ENCODE measurements around the gene PCCA.

PCCA gene

GRCh38 chr13:100517135-100517534 lies 428.2 kb downstream of the PCCA start:
- no peak overlapping the region for H3K4me3 ChIP-seq (ENCODE audit: low read depth in 1 of 2, low read length in 2 of 2)
- H3K4me2 ChIP-seq (ENCODE audit: insufficient read depth, low read length): no peak overlapping the region
- no peaks in the 10 kb centered on the region for H3K9me3 ChIP-seq (ENCODE audit: insufficient read depth, low read length, severe bottlenecking)
- no peak for TF ChIP-seq EZH2 (IDR thresholded peaks at IDR 0.05; ENCODE audit: borderline replicate concordance, low read depth, low read length, severe bottlenecking)
- TF ChIP-seq CTCF (IDR thresholded peaks at IDR 0.05; ENCODE audit: borderline replicate concordance, extremely low read depth, low read length, poor library complexity, severe bottlenecking): no peak
- H3K36me3 ChIP-seq (ENCODE audit: insufficient read depth, low read length): no peaks in the 10 kb centered on the region
- H3K27me3 ChIP-seq (ENCODE audit: insufficient read depth, low read length, poor library complexity): no peaks in the 10 kb centered on the region
- no peaks in the 10 kb centered on the region for H4K20me1 ChIP-seq (ENCODE audit: insufficient read depth, low read length)
- DNase-seq: no peak
- H3K79me2 ChIP-seq (ENCODE audit: insufficient read depth, low read length): no peaks in the 10 kb centered on the region
- no peak overlapping the region for H3K27ac ChIP-seq (ENCODE audit: low read length)
- no peak for ATAC-seq (ENCODE audit: insufficient read depth, low read depth)
- H3K4me1 ChIP-seq (ENCODE audit: insufficient read depth, low read length): no peaks in the 10 kb centered on the region
- no peak overlapping the region for H3K9ac ChIP-seq (ENCODE audit: low read depth, low read length)
- no peak overlapping the region for H2AFZ ChIP-seq (ENCODE audit: low read depth, low read length)

DNA sequence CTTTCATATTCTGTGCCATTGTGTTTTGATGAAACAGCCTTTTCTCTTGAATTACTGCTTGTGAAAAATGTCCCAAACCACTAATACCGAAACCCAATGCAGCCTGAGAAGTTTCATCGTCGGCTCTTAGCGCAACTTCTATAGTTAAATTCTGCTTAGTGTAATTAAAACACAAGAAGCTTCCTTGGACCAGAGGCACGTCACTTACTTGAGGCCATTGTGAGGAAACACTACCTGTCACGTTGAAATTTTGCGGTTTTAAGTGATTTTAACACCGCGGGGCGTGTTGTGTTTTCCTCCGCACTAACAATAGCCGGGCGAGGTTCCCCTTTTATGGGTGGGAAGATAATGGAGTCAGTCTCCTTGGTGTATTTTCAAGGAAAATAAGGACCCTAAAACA lies 428.8 kb downstream of the PCCA start:
- Histone ChIP-seq H3K79me2 (ENCODE audit: insufficient read depth, low read length) (no peaks in the 10 kb centered on the region), H3K9ac (ENCODE audit: low read depth, low read length) (no peak overlapping the region), H3K4me1 (ENCODE audit: insufficient read depth, low read length) (no peaks in the 10 kb centered on the region), H4K20me1 (ENCODE audit: insufficient read depth, low read length) (no peaks in the 10 kb centered on the region), H3K27me3 (ENCODE audit: insufficient read depth, low read length, poor library complexity) (no peaks in the 10 kb centered on the region), H3K9me3 (ENCODE audit: insufficient read depth, low read length, severe bottlenecking) (no peaks in the 10 kb centered on the region), H2AFZ (ENCODE audit: low read depth, low read length) (no peak overlapping the region), H3K36me3 (ENCODE audit: insufficient read depth, low read length) (no peaks in the 10 kb centered on the region), H3K4me3 (ENCODE audit: low read depth in 1 of 2, low read length in 2 of 2) (no peak overlapping the region), H3K27ac (ENCODE audit: low read length) (no peak overlapping the region), H3K4me2 (ENCODE audit: insufficient read depth, low read length) (no peak overlapping the region)
- no peak for DNase-seq
- ATAC-seq (ENCODE audit: insufficient read depth, low read depth): no peak
- TF ChIP-seq EZH2 (IDR thresholded peaks at IDR 0.05; ENCODE audit: borderline replicate concordance, low read depth, low read length, severe bottlenecking): no peak
- TF ChIP-seq CTCF (IDR thresholded peaks at IDR 0.05; ENCODE audit: borderline replicate concordance, extremely low read depth, low read length, poor library complexity, severe bottlenecking): no peak

DNA sequence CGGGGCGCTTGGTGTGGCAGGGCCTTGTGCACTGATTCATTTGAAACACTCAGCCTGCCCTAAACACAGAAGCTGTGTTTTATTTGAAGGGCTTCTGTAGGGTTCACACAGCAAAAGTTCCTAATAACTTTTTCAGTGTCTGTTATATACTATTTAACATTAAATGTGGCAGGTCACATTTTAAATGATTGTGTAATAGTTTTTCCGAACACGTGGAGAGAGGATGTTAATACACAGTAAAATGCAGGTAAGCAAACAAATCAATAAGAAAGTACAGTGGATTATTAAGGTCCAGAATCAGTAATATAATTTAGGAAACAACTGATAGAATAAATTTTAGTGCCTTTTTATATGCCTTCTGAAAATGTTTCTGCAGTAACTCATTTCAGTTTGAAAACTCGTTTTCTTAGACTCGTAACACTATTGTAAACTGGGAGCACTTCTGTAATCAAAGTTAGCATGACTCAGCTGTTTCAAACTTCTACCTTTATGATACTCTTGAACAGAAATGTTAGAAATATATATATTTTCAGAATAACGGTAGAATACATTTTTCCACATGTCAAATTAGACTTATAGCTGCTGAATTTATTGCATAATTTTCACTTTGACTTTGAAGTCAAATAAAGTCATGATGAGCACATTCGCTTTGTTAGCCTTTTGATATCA lies 429.6 kb downstream of the PCCA start:
- Histone ChIP-seq H3K36me3 (ENCODE audit: insufficient read depth, low read length) (no peaks in the 10 kb centered on the region), H3K9me3 (ENCODE audit: insufficient read depth, low read length, severe bottlenecking) (no peaks in the 10 kb centered on the region), H3K9ac (ENCODE audit: low read depth, low read length) (no peak overlapping the region), H4K20me1 (ENCODE audit: insufficient read depth, low read length) (no peaks in the 10 kb centered on the region), H2AFZ (ENCODE audit: low read depth, low read length) (no peak overlapping the region), H3K27ac (ENCODE audit: low read length) (no peak overlapping the region), H3K4me1 (ENCODE audit: insufficient read depth, low read length) (no peaks in the 10 kb centered on the region), H3K79me2 (ENCODE audit: insufficient read depth, low read length) (no peaks in the 10 kb centered on the region), H3K27me3 (ENCODE audit: insufficient read depth, low read length, poor library complexity) (no peaks in the 10 kb centered on the region), H3K4me3 (ENCODE audit: low read depth in 1 of 2, low read length in 2 of 2) (no peak overlapping the region), H3K4me2 (ENCODE audit: insufficient read depth, low read length) (no peak overlapping the region)
- ATAC-seq (ENCODE audit: insufficient read depth, low read depth) (no peak), DNase-seq (no peak)
- no peak for TF ChIP-seq EZH2 (IDR thresholded peaks at IDR 0.05; ENCODE audit: borderline replicate concordance, low read depth, low read length, severe bottlenecking)
- TF ChIP-seq CTCF (IDR thresholded peaks at IDR 0.05; ENCODE audit: borderline replicate concordance, extremely low read depth, low read length, poor library complexity, severe bottlenecking): no peak

Measured in DND-41 (cell line).